Measurements from ENCODE around the gene NME4. TPM values are rescaled to one million over a fixed set of nuclear protein-coding genes. Genes with fewer than 3 reads are reported as not detected.

NME4 gene
- total RNA-seq, 1 donor from 2014 or later, result 82.6 TPM

DNA sequence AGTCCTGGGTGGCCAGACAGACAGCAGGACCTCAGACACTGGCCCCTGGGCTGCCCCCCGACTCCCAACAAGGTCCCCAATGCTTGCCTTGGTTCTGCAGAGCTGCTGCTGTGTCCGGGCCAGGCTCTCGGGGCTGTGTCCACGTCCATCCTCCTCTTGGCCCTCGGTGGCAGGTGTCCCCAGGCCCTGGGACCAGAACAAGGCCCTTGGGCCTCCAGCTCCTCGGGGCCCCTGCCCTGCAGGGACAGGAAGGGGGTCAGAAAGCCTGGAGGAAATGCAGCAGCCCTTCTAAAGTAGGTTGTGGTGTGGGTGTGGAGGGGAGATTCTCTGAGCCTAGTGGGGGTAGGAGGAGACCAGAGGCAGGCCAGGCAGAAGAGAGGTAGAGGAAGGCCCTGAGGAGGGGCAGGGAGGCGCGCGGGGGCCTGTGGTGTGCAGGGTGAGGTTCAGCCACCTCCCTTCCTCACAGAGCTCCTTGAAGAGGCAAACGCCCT is 42.0 kb upstream of the NME4 start:
- Mint-ChIP-seq H3K9me3 (ENCODE audit: unreplicated experiment) (peaks cover 4% of the 10 kb centered on the region), H3K27ac (ENCODE audit: unreplicated experiment) (no peak overlapping the region), H3K4me1 (ENCODE audit: low read depth, unreplicated experiment) (no peaks in the 10 kb centered on the region), H3K36me3 (ENCODE audit: unreplicated experiment) (no peaks in the 10 kb centered on the region), H3K27me3 (ENCODE audit: unreplicated experiment) (no peaks in the 10 kb centered on the region), H3K4me3 (ENCODE audit: unreplicated experiment) (no peak overlapping the region)
- TF ChIP-seq, protein P1, sequence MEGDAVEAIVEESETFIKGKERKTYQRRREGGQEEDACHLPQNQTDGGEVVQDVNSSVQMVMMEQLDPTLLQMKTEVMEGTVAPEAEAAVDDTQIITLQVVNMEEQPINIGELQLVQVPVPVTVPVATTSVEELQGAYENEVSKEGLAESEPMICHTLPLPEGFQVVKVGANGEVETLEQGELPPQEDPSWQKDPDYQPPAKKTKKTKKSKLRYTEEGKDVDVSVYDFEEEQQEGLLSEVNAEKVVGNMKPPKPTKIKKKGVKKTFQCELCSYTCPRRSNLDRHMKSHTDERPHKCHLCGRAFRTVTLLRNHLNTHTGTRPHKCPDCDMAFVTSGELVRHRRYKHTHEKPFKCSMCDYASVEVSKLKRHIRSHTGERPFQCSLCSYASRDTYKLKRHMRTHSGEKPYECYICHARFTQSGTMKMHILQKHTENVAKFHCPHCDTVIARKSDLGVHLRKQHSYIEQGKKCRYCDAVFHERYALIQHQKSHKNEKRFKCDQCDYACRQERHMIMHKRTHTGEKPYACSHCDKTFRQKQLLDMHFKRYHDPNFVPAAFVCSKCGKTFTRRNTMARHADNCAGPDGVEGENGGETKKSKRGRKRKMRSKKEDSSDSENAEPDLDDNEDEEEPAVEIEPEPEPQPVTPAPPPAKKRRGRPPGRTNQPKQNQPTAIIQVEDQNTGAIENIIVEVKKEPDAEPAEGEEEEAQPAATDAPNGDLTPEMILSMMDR (IDR thresholded peaks at IDR 0.05; ENCODE audit: partially characterized antibody, unreplicated experiment), result no peak
- no peak for DNase-seq

DNA sequence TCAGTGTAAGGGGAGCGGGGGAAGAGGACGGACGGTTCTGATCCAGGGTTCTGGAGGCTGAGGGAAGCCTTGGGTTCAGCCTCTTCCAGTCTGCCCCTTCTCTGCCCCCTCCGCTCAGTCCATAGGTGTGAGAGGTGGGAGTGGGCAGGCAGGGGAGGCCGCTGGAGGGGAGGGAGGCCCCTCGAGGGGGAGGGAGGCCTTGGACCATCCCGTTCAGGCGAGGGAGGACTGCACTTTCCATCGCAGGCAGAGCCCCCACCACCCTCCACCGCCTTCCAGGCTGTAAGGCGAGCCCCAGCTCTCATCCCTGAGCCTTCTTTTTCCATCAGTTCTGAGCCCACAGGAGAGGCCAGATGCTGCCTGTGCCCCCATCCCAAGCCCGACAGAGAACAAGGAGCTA is 40.3 kb upstream of the NME4 start:
- DNase-seq, result no peak
- no peaks in the 10 kb centered on the region for H3K4me1 Mint-ChIP-seq (ENCODE audit: low read depth, unreplicated experiment)
- no peak overlapping the region for H3K4me3 Mint-ChIP-seq (ENCODE audit: unreplicated experiment)
- TF ChIP-seq, protein P1 (IDR thresholded peaks at IDR 0.05; ENCODE audit: partially characterized antibody, unreplicated experiment), result no peak
- H3K36me3 Mint-ChIP-seq (ENCODE audit: unreplicated experiment), result no peaks in the 10 kb centered on the region
- no peaks in the 10 kb centered on the region for H3K9me3 Mint-ChIP-seq (ENCODE audit: unreplicated experiment)
- no peaks in the 10 kb centered on the region for H3K27me3 Mint-ChIP-seq (ENCODE audit: unreplicated experiment)
- H3K27ac Mint-ChIP-seq (ENCODE audit: unreplicated experiment), result no peak overlapping the region

DNA sequence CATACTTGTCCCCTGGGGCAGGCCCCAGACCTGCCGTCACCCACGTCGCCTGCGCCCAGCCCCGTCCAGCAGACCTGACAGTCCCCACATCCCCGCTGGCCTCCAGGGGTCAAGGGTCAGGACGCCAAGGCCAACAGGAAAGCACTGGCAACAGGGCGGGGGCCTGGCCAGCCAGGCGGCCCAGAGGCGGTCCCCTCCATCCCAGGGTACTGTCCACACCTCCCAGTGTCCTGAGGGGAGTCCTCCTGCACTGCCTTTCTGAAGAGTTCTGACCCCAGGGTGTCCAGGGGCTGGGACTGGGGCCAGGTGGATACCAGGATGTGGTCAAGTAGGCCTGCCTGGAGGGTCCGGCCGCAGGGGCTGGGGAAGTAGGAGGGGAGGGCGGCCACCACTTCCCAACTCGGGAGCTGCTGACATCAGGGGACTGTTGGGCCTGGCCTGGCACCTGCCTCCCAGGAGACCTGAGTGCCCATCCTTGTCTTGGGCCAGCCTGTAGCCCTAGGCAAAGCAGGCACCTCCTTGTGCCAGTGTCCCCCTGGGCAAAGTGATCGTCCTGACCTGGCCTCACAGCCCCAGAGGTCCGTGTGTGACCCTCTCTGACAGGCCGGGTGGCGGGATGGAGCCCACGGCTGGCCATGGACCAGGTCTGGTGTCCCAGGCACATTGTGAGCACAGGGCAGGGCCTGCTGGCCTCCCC is 37.8 kb upstream of the NME4 start:
- no peaks in the 10 kb centered on the region for H3K4me1 Mint-ChIP-seq (ENCODE audit: low read depth, unreplicated experiment)
- no peak overlapping the region for H3K27ac Mint-ChIP-seq (ENCODE audit: unreplicated experiment)
- H3K4me3 Mint-ChIP-seq (ENCODE audit: unreplicated experiment), result no peak overlapping the region
- H3K9me3 Mint-ChIP-seq (ENCODE audit: unreplicated experiment), result no peaks in the 10 kb centered on the region
- no peaks in the 10 kb centered on the region for H3K27me3 Mint-ChIP-seq (ENCODE audit: unreplicated experiment)
- TF ChIP-seq, protein P1 (IDR thresholded peaks at IDR 0.05; ENCODE audit: partially characterized antibody, unreplicated experiment), result no peak
- no peaks in the 10 kb centered on the region for H3K36me3 Mint-ChIP-seq (ENCODE audit: unreplicated experiment)
- no peak for DNase-seq

DNA sequence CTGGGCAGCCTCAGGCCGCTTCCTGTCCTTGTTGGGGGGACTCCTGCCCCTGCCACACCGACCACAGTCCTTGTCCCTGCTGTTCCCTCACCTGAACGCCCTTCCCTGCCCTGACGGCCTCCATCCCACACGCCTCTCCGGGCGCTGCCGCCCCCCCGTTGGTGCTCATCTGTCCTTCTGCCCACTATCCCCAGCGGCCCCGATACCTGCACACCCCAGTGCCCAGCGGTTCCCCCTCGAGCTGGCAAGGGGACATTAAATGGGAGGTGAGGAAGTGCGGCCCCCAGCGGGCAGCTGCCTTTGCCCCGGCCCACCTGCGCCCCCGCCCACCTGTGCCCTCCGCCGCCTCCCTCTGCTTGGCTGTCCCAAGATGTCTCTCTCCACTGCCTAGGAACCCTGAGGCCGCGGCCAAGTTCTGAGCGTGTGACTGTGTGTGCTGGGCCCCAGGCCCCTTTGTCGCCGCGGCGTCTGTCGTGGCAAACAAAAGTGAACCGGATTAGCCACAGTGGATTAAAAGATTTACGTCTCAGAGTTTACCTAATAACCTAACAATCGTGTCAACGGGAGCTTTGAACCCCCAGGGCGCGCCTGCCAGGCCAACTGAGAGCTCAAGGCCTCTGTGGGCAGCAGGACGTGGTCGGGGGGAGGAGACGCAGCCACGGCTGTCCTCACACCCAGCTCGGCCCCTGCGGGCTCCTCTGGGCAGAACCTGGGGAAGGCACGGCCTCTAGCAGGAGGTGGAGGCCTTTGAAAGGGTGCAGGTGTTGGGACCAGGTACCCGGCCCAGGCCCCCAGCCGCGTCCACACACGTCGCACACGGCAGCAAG is 36.9 kb upstream of the NME4 start:
- H3K27ac Mint-ChIP-seq (ENCODE audit: unreplicated experiment), result no peak overlapping the region
- H3K4me1 Mint-ChIP-seq (ENCODE audit: low read depth, unreplicated experiment), result no peaks in the 10 kb centered on the region
- H3K9me3 Mint-ChIP-seq (ENCODE audit: unreplicated experiment), result no peaks in the 10 kb centered on the region
- DNase-seq, result no peak
- H3K27me3 Mint-ChIP-seq (ENCODE audit: unreplicated experiment), result no peaks in the 10 kb centered on the region
- TF ChIP-seq, protein P1 (IDR thresholded peaks at IDR 0.05; ENCODE audit: partially characterized antibody, unreplicated experiment), result no peak
- H3K36me3 Mint-ChIP-seq (ENCODE audit: unreplicated experiment), result no peaks in the 10 kb centered on the region
- H3K4me3 Mint-ChIP-seq (ENCODE audit: unreplicated experiment), result no peak overlapping the region
